IPS-NIHi11 (cell line): Measurements from ENCODE around the gene JDP2.
A peak's percentile ranks its signal among the peaks of the same experiment; 100 is the strongest.

Experiments
- DNase-seq: peaks from one replicate; pipeline ENCODE4 v3.0.0; 2012; ENCODE audit warnings: mixed read lengths, low spot score

JDP2 gene

DNA sequence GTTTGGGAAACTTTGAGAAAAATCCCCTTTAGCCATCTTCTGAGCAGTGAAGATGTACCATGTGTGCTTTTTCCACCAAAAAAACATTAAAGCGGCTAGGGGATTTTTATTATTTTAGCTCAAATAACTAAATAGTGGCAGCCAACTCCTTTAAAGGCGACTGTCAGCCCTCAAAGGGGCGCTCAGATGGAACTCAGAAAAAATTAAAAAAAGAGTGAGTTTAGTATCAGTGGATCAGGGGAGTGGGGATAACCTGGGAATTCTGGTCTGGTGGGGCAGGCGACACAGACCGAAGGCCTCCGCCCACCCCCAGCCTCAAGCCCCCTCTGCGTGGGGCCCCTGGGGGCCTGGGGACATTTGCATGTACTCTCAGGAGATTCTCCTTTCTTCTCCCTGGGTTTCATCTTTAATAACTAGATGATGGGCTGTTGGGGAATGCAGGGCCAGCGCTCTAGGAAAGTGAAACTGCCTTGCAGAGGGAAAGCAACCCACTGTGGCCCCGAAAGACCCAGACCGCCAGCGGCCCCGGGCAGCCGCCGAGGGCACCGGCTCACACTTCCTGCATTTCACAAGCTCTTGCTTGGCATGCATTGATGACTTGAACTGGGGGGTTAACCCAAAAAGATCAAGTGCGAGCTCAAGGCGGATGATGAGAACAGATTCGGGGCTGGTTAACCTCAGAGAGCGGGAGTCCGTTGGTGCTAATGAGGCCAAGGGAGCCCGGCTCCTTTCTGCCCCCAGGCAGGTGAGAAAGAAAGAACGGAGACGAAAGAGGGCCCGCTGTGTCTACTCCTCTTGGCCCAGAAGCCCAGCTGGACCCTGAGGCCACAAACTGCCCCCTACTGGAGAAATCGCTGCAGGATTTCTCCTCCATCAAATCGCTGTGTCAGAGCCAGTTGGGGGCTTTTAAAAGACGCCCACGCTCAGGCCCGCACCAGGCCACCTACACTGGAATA, 87.1 kb downstream of the JDP2 start:
- no peak for DNase-seq

DNA sequence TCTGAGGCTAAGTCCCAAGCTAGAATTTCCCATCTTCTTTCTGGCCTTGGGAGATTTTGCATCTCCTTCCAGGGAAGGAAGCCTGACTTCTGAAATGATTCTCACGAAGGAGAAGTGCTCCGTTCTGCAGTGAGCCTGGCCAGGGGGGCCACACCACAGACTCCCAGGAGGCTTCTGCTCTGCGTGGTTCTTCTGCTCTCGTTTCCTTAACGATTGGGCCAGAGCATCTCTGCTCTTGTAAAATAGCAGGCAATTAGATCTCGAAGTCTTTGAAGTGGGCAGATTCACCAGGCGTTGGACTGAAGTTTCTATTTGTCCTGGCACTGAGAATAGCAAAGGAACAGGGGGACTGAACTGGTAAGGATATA, 87.8 kb downstream of the JDP2 start:
- DNase-seq = no peak

DNA sequence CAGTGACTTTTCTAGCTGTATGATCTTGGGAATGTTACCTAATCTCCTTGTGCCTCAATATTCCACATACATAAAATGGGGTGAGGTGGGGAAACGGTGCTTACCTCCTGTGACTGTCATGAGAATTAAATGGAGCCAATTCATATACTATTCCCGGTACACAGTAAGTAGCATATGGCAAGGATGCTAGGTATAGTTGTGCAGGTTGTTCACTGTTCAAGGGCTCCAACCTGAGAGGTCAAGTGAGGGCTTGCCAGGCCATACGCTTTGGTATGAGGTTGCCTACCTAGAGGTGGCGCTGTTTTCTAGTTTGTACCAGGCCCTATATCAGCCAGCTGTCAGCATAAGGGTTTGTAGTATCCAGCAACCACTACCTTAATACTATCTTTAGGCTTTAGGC, 90.8 kb downstream of the JDP2 start:
- DNase-seq = peak; percentile 68

DNA sequence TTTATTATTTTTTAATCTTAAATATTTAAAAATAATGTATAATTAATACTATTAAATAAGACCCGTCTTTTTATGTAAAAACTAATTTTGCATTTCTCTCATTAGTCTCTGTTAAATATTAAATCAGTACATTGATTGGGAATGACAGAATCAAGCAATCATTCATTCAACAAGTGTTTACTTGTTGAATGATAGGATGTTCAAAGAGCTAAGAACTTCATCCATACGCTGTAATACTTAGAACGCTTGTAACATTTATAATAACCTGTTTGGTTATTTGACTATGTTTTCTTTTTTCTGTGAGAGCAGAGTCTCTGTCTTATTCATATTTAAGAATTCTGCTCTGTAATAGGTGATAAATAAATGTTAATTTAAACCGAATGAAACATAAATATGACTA, 91.6 kb downstream of the JDP2 start:
- no peak for DNase-seq

DNA sequence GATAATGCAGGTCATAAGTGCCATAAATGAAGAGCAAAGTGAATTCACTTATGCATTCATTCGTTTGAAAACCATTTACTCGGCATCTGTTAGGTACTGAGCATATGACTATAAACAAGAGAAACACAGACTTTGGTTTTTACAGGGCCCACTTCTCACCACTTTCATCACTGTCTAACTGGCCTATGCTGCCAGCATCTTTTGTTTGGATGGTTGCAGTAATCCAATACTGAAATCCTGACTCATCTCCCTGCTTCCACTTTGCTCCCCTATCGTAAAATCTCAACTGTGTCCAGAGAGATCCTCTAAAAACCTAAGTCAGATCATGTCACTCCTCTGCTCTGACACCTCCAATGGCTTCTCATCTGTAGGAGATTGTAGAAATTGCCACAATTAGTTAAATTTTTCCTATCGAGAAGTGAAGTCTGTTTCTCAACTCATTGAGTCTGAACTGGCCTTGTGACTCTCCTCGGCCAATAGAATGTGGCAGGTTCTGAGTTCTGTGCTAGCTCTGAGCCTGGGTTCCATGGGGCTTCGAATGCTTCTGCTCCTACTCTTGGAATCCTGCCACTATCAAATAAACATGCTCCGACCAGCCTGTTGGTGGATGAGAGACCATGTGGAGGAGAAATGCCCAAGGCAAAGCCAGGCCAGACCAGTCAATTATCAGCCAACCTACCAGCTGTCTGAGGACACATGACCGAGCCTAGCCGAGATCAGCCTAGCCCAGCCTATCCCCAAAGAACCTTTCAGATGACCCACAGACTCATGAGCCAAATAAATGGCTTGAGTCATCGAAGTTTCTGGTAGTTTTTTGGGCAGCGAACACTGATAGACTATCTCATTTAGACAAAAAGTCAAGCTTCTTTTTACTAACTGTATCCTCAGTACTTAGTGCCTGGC, 92.3 kb downstream of the JDP2 start:
- no peak for DNase-seq

DNA sequence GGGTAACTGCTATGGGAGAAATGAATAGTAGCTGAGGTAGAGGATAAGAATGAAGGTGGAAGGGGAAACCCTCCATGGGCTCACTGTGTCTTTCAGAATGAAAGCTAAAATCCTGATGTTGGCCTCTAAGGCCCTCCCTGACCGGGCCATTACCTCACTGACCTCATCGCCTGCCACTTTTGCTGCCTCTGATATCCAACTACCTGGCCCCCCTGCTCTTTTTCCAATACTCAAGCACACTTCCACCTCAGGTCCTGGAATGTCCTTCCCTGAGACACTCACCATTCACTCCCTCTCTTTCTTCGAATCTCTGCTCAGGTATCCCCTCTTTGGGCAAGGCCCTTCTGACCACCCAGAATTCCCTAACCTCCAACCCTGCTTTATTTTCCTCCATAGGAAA, 93.0 kb downstream of the JDP2 start:
- DNase-seq = no peak

DNA sequence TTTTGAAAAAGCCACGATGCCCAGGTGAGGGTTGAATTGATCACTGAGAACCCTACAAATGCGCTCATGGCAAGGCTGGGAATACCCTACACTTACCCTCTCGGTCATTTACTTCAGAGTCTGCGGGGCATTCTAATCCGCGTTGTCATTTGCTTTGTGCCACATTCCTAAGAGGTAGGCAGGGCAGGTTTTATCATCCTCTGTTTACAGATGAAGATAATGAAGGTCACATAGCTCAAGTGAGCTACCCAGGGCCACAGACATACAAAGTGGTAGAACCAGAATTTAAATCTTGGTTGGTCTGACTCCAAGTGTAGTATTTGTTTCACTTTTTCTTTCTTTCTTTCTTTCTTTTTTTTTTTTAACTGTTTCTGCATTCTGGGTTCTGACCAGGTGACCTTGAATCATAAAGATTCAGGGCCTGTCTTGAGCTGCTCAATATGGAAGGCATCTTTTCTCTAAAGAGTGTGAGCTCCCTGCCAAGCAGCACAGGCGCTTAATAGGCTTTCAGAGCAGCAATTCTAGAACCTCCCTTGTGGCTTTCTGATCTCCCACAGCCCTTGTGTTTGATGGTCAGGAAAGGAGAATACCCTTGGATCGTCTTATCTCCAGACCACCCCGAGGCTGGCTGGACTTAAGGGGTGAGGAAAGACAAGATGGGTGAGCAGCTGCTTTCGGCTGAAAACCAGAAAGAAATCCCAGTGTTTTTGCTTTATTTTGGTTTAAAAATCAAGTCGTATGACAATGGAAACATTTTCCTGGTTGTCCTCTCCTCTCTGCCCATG, 93.8 kb downstream of the JDP2 start:
- DNase-seq = no peak

DNA sequence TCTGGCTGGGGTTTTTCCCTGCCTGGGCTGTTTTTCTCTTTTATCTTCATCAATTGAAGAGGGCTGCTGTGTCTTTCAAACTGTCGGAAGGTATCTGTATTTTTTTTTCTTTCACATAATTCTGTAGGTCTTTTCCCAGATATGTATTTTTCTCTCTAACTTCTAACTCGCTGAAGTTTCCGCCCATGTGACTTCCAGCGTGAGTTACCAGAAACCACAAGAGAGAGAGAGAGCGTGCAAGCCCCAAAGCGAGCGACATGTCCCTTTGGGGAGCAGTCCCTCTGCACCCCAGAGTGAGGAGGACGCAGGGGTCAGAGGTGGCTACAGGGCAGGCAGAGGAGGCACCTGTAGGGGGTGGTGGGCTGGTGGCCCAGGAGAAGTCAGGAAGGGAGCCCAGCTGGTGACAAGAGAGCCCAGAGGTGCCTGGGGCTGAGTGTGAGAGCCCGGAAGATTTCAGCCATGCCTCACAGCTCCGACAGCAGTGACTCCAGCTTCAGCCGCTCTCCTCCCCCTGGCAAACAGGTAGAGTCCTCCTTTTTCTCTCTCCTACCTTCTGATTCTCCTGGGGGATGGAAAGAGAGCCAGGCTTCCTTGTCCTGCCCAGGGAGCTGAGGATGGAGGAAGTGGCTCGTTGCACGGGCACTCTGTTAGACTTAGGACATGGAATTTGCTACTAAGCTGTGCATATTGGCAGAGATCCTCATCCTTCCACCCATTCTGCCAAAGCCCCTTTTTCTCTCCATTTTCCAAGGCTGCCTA, 94.6 kb downstream of the JDP2 start, which contains the start of gene BATF:
Gene BATF (plus strand): TSS at position 246 of the 759 bp plus-strand sequence. CDS start 214 bp downstream, at position 460.
- DNase-seq = no peak

DNA sequence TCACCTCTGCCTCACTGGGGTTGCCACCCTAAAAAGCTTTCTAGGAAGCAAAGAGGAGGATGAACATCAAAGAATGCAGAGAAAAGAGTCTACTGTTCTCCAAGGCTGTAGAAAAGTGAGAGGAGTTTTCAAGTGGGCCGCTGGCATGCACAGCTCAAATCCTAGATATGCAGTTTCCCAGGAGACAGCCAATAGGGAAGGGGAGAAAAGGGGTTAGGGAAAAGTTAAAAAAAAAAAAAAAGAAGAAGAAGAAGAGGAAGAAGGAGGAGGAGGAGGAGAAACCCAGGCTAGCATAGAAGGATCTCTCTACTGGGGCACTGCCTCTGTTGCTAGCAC, 95.1 kb downstream of the JDP2 start:
- DNase-seq = no peak
